ENCODE data around the gene CDH23.

CDH23 gene

DNA sequence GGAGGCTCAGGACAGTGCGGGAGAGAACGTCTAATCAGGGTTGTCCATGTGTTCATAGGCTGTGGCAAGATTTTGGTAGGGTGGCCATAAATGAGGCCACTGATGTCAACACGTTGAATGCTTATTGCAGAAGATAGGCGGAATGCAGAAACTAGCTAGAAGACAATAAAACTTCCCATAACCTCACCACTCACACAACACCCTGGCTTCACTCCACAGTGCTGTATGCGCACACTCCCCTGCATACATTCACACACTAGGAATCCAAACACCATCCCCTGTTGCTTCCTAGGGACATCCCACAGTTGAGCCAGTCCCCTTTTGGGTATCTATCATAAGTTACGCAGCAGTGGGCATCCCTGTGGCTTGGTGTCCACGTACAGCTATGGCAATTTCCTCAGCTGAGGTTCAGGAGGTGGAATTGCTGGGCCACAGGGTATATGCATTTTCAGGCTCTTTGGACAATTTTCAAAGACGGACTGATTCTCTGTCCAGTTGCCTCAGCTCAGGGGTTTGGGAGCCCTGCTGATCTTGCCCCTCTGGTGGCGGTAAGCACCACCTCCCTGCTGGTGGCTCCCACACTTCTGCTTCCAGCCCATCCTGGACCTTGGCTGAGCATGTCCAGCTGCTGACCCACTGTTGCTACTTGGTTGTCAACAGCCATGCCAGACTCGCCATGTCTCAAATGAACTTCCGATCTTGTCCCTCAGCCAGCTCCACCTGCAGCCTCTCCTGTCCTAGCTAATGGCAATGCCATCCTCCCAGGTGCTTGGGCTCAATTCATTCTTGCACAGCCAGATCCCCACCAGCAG is 36.4 kb downstream of the CDH23 start:
- Histone ChIP-seq H3K36me3 (ENCODE audit: control insufficient read depth, low read length) (no peaks in the 10 kb centered on the region), H3K79me2 (ENCODE audit: control insufficient read depth, low read length) (no peaks in the 10 kb centered on the region), H3K9me3 (ENCODE audit: control insufficient read depth, insufficient read depth, low read length) (no peaks in the 10 kb centered on the region), H3K4me1 (ENCODE audit: control insufficient read depth, low read length) (no peaks in the 10 kb centered on the region), H3K4me2 (ENCODE audit: low read length) (no peak overlapping the region), H3K4me3 (ENCODE audit: low read length) (no peak overlapping the region), H3K27me3 (ENCODE audit: control insufficient read depth, low read length) (no peaks in the 10 kb centered on the region), H3K9me2 (replicated peaks; ENCODE audit: control insufficient read depth, low read length) (no peaks in the 10 kb centered on the region), H3K27ac (ENCODE audit: low read depth, low read length) (no peak overlapping the region), H4K20me1 (ENCODE audit: control insufficient read depth, insufficient read depth, low read depth, low read length) (no peaks in the 10 kb centered on the region), H3F3A (ENCODE audit: control insufficient read depth, insufficient read depth) (no peaks in the 10 kb centered on the region)
- TF ChIP-seq EZH2phosphoT487 (IDR thresholded peaks at IDR 0.05; ENCODE audit: borderline replicate concordance, low read length) = no peak
- TF ChIP-seq, protein P1, sequence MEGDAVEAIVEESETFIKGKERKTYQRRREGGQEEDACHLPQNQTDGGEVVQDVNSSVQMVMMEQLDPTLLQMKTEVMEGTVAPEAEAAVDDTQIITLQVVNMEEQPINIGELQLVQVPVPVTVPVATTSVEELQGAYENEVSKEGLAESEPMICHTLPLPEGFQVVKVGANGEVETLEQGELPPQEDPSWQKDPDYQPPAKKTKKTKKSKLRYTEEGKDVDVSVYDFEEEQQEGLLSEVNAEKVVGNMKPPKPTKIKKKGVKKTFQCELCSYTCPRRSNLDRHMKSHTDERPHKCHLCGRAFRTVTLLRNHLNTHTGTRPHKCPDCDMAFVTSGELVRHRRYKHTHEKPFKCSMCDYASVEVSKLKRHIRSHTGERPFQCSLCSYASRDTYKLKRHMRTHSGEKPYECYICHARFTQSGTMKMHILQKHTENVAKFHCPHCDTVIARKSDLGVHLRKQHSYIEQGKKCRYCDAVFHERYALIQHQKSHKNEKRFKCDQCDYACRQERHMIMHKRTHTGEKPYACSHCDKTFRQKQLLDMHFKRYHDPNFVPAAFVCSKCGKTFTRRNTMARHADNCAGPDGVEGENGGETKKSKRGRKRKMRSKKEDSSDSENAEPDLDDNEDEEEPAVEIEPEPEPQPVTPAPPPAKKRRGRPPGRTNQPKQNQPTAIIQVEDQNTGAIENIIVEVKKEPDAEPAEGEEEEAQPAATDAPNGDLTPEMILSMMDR (IDR thresholded peaks at IDR 0.05; ENCODE audit: low read depth, low read length, poor library complexity, severe bottlenecking) = no peak

DNA sequence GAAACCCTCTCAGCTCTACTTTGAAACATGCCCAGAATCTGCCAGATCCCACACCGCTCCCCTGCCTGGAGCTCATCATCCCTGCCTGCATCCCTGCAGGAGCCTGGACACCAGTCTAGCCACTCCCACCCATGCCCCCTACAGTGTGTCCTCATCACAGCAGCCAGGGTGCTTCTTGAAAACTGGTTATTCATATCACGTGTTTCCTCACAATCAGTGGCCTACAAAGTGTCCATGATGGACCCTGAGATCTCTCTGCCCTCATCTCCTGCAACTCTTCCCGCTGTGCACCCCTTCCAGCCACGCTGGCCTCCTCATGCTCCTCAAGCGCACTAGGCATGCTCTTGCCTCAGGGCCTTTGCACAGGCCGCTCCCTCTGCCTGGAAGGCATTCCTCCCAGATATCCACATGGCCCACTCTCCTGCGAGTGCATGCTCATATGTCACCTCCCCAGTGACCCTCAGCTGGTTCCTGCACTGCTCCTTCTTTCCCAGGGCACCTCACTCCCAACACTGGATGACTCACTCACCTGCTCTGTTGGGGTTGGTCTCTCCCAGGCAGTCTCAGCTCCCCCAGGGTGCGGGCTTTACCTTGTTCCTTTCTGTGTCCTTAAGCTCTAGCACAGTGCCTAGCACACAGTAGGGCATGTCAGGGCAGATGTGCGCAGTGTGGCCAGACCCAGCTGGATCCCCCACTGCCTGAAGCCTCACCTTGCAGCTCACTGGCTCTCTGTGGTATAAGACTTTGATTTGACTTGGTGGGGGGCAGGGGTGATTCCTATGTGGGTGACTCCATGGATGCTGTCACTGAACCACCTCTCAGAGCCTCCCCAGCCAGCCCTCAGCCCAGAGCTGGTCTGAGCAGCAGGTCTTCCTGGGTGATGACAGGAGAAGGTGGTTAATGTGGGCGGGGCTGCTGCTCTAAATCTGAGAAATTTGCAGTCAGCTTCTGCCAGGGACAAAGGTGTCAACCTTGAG is 37.3 kb downstream of the CDH23 start:
- Histone ChIP-seq H3K4me1 (ENCODE audit: control insufficient read depth, low read length) (no peaks in the 10 kb centered on the region), H3K4me2 (ENCODE audit: low read length) (no peak overlapping the region), H3K27ac (ENCODE audit: low read depth, low read length) (no peak overlapping the region), H3K9me3 (ENCODE audit: control insufficient read depth, insufficient read depth, low read length) (no peaks in the 10 kb centered on the region), H3K4me3 (ENCODE audit: low read length) (no peak overlapping the region), H4K20me1 (ENCODE audit: control insufficient read depth, insufficient read depth, low read depth, low read length) (no peaks in the 10 kb centered on the region), H3K9me2 (replicated peaks; ENCODE audit: control insufficient read depth, low read length) (no peaks in the 10 kb centered on the region), H3K79me2 (ENCODE audit: control insufficient read depth, low read length) (no peaks in the 10 kb centered on the region), H3K27me3 (ENCODE audit: control insufficient read depth, low read length) (no peaks in the 10 kb centered on the region), H3K36me3 (ENCODE audit: control insufficient read depth, low read length) (no peaks in the 10 kb centered on the region), H3F3A (ENCODE audit: control insufficient read depth, insufficient read depth) (no peaks in the 10 kb centered on the region)
- TF ChIP-seq, protein P1 (IDR thresholded peaks at IDR 0.05; ENCODE audit: low read depth, low read length, poor library complexity, severe bottlenecking) = no peak
- no peak for TF ChIP-seq EZH2phosphoT487 (IDR thresholded peaks at IDR 0.05; ENCODE audit: borderline replicate concordance, low read length)

DNA sequence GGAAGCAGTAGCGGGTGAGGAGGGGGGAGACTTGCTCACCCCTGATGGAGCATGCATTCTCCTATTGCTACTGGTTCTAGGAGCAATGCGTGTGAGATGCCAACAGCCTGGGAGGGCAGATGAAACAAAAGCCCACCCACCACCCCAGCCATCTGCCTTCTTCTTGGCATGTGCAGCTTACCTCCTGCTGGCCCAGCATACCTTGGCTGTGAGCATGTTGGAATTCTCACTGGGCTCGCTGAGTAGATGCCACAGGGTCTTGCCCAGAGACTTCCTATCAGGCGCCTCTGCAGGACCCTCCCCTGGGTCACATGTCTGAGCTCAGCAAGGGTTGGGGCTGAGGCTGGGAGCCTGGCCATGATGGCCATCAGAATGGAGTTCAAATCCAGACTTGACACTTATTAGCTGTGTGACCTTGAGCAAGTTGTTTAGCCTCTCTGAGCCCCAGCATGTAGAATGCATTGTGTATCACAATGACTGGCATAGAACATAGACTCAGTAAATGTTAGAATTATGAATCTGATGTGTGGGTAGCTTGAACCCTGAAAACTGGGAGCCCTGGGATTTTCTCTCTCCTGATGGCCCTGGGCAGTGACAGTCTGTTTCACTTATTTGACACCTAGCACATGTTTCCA is 38.2 kb downstream of the CDH23 start:
- no peak overlapping the region for H3K4me3 ChIP-seq (ENCODE audit: low read length)
- H3F3A ChIP-seq (ENCODE audit: control insufficient read depth, insufficient read depth) = no peaks in the 10 kb centered on the region
- TF ChIP-seq, protein P1 (IDR thresholded peaks at IDR 0.05; ENCODE audit: low read depth, low read length, poor library complexity, severe bottlenecking) = no peak
- no peak for TF ChIP-seq EZH2phosphoT487 (IDR thresholded peaks at IDR 0.05; ENCODE audit: borderline replicate concordance, low read length)
- no peaks in the 10 kb centered on the region for H3K4me1 ChIP-seq (ENCODE audit: control insufficient read depth, low read length)
- H3K27ac ChIP-seq (ENCODE audit: low read depth, low read length) = no peak overlapping the region
- no peaks in the 10 kb centered on the region for H3K9me3 ChIP-seq (ENCODE audit: control insufficient read depth, insufficient read depth, low read length)
- no peaks in the 10 kb centered on the region for H4K20me1 ChIP-seq (ENCODE audit: control insufficient read depth, insufficient read depth, low read depth, low read length)
- H3K27me3 ChIP-seq (ENCODE audit: control insufficient read depth, low read length) = no peaks in the 10 kb centered on the region
- no peaks in the 10 kb centered on the region for H3K79me2 ChIP-seq (ENCODE audit: control insufficient read depth, low read length)
- no peaks in the 10 kb centered on the region for H3K36me3 ChIP-seq (ENCODE audit: control insufficient read depth, low read length)
- H3K9me2 ChIP-seq (replicated peaks; ENCODE audit: control insufficient read depth, low read length) = no peaks in the 10 kb centered on the region
- H3K4me2 ChIP-seq (ENCODE audit: low read length) = no peak overlapping the region
